ENCODE results near the gene OTOS.

DNA sequence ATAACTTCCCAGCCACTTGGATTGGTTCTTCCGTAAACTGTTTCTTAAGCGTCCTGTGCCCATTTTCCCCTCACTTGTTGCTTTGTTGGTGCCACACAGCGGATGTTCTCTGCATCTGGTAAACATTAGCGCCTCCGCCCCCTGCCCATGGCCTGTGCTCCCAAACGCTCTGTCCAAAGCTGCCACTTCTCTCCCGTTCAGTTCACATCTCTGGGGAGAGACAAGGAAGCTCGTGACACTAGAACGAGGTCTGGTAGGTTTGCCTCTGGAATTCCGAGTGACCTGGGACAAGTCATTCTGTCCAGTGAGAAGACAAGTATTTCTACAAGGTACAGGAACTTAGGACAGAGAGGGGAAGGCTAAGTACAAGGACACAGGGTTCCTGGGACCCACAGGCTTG is 13.7 kb downstream of the OTOS start:
- TF ChIP-seq CTCF (CRISPR knock-in tag; IDR thresholded peaks at IDR 0.05): no peak
- no peak for TF ChIP-seq SETDB1 (CRISPR knock-in tag; IDR thresholded peaks at IDR 0.05; ENCODE audit: borderline replicate concordance)
- no peak for TF ChIP-seq RXRA (CRISPR knock-in tag; IDR thresholded peaks at IDR 0.05)
- no peak for TF ChIP-seq TBL1XR1 (IDR thresholded peaks at IDR 0.05; ENCODE audit: borderline replicate concordance, low read length, partially characterized antibody)
- TF ChIP-seq RFX5 (IDR thresholded peaks at IDR 0.05; ENCODE audit: low read depth, low read length): no peak
- no peak for TF ChIP-seq ZNF605 (CRISPR knock-in tag; IDR thresholded peaks at IDR 0.05)
- no peak for TF ChIP-seq SP4 (CRISPR knock-in tag; IDR thresholded peaks at IDR 0.05)
- no peak for TF ChIP-seq ZNF350 (CRISPR knock-in tag; IDR thresholded peaks at IDR 0.05; ENCODE audit: borderline replicate concordance, low read depth)
- no peak for TF ChIP-seq CBFB (CRISPR knock-in tag; IDR thresholded peaks at IDR 0.05)
- TF ChIP-seq ZBTB21 (CRISPR knock-in tag; IDR thresholded peaks at IDR 0.05): no peak
- TF ChIP-seq AFF4 (CRISPR knock-in tag; IDR thresholded peaks at IDR 0.05): no peak
- no peak for TF ChIP-seq ESRRA (CRISPR knock-in tag; IDR thresholded peaks at IDR 0.05; ENCODE audit: low read depth)
